Body of pancreas (tissue), 4 donors: Measurements from ENCODE around the gene C11orf54. TPM values are rescaled to one million over a fixed set of nuclear protein-coding genes. Genes with fewer than 3 reads are reported as not detected.
"Not testable (repeated sequence)": the region's sequence is repeated elsewhere in the genome, so short reads cannot be mapped to it uniquely, and the experiment has no call there.

Experiments used
- ATAC-seq: fragments of 150-250 bp; one replicate; pipeline ENCODE4 v1.9.1; 2016
- DNase-seq, 4 donors: peaks; one replicate each; pipeline ENCODE4 v3.0.0-alpha.2; 2019
- H3K27ac ChIP-seq, 4 donors: fragments of 200-600 bp; sonication (generic); 1 replicate in 3 of 4; 2 replicates in 1 of 4; pipeline versions ENCODE4 v1.5.1 to v1.6.1; 2016 to 2019; ENCODE audit warnings: mild to moderate bottlenecking in 1 of 4, mixed read lengths in 1 of 4, moderate library complexity in 1 of 4
- H3K27me3 ChIP-seq, 2 donors: fragments of 200-600 bp; sonication (generic); one replicate each; pipeline ENCODE4 v1.6.0; 2016; ENCODE audit warnings: mild to moderate bottlenecking in 1 of 2
- H3K36me3 ChIP-seq, 2 donors: fragments of 200-600 bp; sonication (generic); replicated peaks in 1 of 2; 2 replicates each; pipeline ENCODE4 v1.5.1; 2016; ENCODE audit warnings: low read depth in 2 of 2; ENCODE audit not compliant: insufficient read depth in 1 of 2
- H3K4me1 ChIP-seq: fragments of 200-600 bp; sonication (generic); one replicate; pipeline ENCODE4 v1.6.0; 2016
- H3K4me3 ChIP-seq, 2 donors: fragments of 200-600 bp; sonication (generic); 1 replicate in 1 of 2; 2 replicates in 1 of 2; pipeline ENCODE4 v1.5.1; 2016 to 2019
- H3K9me3 ChIP-seq, 3 donors: fragments of 200-600 bp; sonication (generic); 1 replicate in 2 of 3; 2 replicates in 1 of 3; pipeline ENCODE4 v1.5.1; 2016
- CTCF ChIP-seq, 7 experiments: fragments of 450-650 bp in 4 of 7; fragments of 200-600 bp in 3 of 7; sonication (generic) in 3 of 7; IDR thresholded peaks; one replicate each; pipeline ENCODE4 v1.5.1; 2016 to 2019; ENCODE audit warnings: antibody characterized with exemption in 7 of 7
- POLR2A ChIP-seq, 3 donors: fragments of 450-650 bp; IDR thresholded peaks; one replicate each; pipeline ENCODE4 v1.6.1; 2016; ENCODE audit warnings: antibody characterized with exemption in 3 of 3, mild to moderate bottlenecking in 2 of 3
- WGBS, 2 donors: methylation state at CpG; one replicate each; pipeline ENCODE4 v1.1.5; 2017; 5-methylcytosine and 5-hydroxymethylcytosine counted together
- intact Hi-C: fragments of 100-400 bp; cut with DNase I; formaldehyde crosslinking; loops from one replicate; pipeline ENCODE4 v1.15.1; 2023
- total RNA-seq, 2 donors: library from RNA; depleted of rRNA; stranded (reverse); fragments of >200 nt; gene quantifications; one replicate each; pipeline ENCODE4 v1.1.0, GENCODE V29; 2016

C11orf54 gene
- total RNA-seq, 2 donors from 2014 or later = 29.0 to 45.7 TPM

- ATAC-seq (no peak), DNase-seq (no peak)
- peaks cover 18 to 40% of the 10 kb centered on the region in 2 donors for H3K36me3 ChIP-seq
- H3K27me3 ChIP-seq = no peaks in the 10 kb centered on the region
- no peaks in the 10 kb centered on the region for H3K4me1 ChIP-seq
- no peak overlapping the region for H3K4me3 ChIP-seq
- intact Hi-C loops = no loop called here
- WGBS, 2 donors = 68 to 70% methylated on average over 3 of the region's 3 CpGs
- no peak overlapping the region for H3K27ac ChIP-seq
- no peaks in the 10 kb centered on the region for H3K9me3 ChIP-seq
- TF ChIP-seq POLR2A (IDR thresholded peaks at IDR 0.05) (no peak), CTCF (IDR thresholded peaks at IDR 0.05) (no peak)
Observed at GRCh38 chr11:93756748-93757147, 15.3 kb downstream of the C11orf54 start.

DNA sequence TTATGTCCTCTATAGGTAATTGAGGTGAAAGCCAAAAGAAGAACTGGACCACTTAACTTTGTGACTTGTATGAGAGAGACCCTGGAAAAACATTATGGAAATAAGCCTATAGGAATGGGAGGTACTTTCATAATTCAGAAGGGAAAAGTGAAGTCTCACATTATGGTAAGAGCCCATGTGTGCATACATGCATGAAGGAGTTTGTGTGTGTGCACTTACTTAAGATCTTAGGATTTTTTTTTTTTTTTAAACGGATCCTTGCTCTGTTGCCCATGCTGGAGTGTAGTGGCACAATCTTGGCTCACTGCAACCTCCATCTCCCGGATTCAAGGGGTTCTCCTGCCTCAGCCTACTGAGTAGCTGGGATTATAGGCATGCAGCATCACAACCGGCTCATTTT lies 15.8 kb downstream of the C11orf54 start:
- DNase-seq = no peak
- Histone ChIP-seq H3K9me3 (no peaks in the 10 kb centered on the region), H3K4me1 (no peaks in the 10 kb centered on the region), H3K27me3 (no peaks in the 10 kb centered on the region), H3K27ac (no peak overlapping the region), H3K36me3 (peaks cover 18 to 40% of the 10 kb centered on the region in 2 donors), H3K4me3 (no peak overlapping the region)
- TF ChIP-seq POLR2A (IDR thresholded peaks at IDR 0.05) (no peak), CTCF (IDR thresholded peaks at IDR 0.05) (no peak)
- intact Hi-C loops = no loop called here
- ATAC-seq = no peak
- WGBS, 2 donors = 85 to 90% methylated on average over 3 of the region's 3 CpGs

DNA sequence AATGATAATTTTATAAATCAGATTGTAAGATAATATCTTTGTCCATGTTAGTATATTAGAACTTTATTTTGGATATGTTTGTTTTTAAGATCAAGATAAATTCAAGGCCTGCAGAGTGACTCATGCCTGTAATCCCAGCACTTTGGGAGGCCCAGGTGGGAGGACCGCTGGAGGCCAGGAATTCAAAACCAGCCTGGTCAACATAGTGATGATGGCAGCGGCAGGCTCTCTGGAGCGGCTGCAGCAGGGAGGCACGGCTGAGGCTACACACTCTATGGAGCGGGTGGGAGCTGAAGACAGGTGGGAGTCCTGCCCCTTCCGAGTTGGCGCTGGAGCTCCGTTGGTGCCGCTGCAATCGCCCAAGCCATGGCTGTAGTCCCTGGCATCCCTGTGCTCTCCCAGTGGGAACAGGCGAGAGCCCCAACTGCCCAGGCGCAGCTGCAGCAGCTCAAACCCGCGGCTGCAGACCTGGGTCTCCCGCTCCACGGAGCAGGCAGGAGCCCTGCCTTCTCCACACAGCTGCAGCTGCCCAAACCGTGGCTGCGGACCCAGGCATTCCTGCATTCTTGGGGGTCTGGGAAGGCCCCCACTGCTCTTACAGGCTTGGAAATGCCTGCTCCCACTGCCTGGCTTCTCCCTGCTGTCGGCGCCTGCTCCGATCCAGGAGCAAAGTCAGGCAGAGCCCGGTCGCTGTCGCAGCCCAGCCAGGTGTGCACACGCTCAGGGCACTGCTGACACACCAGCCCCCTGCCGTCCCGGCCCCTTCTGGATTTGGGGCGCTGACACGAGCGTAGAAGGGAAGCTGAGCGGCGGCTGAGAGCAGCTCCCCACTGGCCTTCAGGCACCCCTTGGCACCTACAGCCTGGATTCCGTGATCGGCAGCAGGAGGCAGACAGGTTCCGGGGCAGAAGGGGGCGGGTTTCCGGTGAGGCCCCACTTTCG lies 16.7 kb downstream of the C11orf54 start:
- 96% methylated on average over 24 to 36 of the region's 38 CpGs for WGBS, 2 donors
- Histone ChIP-seq H3K27ac (no peak overlapping the region), H3K27me3 (no peaks in the 10 kb centered on the region), H3K36me3 (peaks cover 18 to 42% of the 10 kb centered on the region in 2 donors), H3K4me3 (no peak overlapping the region), H3K4me1 (no peaks in the 10 kb centered on the region), H3K9me3 (no peaks in the 10 kb centered on the region)
- TF ChIP-seq POLR2A (IDR thresholded peaks at IDR 0.05) (no peak), CTCF (IDR thresholded peaks at IDR 0.05) (no peak)
- DNase-seq (no peak), ATAC-seq (no peak)
- intact Hi-C loops = no loop called here

GRCh38 chr11:93759123-93759522 lies 17.7 kb downstream of the C11orf54 start:
- intact Hi-C loops, H3K4me1 ChIP-seq, DNase-seq, H3K9me3 ChIP-seq, H3K27ac ChIP-seq, H3K4me3 ChIP-seq, H3K27me3 ChIP-seq, ATAC-seq: not testable (repeated sequence)
- 87 to 95% methylated on average over 4 of the region's 4 CpGs for WGBS, 2 donors
- H3K36me3 ChIP-seq = peaks cover 18 to 42% of the 10 kb centered on the region in 2 donors

DNA sequence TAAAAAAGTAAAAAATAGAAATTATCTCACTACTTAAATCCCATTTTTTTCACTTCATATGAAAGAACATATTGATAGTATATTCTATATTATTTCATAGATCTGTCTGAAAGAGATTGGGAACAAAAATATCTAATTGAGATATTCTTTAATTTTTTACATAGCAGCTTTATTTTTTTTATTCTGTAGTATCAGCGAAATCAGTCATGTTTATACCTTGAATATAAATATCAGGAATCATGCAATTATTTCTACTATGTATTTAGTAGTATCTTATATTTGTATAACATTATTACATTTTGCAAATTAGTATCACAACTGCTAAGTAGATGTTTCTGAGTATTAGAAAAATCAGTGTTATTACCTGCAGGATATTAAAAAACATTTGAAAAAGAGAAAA lies 20.4 kb downstream of the C11orf54 start:
- no peak overlapping the region for H3K27ac ChIP-seq
- H3K9me3 ChIP-seq = no peaks in the 10 kb centered on the region
- DNase-seq (no peak), ATAC-seq (no peak)
- WGBS, 2 donors = 95 to 97% methylated on average over 1 of the region's 1 CpG
- TF ChIP-seq POLR2A (IDR thresholded peaks at IDR 0.05) = no peak
- TF ChIP-seq CTCF (IDR thresholded peaks at IDR 0.05) = no peak
- H3K4me3 ChIP-seq = no peak overlapping the region
- intact Hi-C loops = no loop called here
- H3K4me1 ChIP-seq = no peaks in the 10 kb centered on the region
- no peaks in the 10 kb centered on the region for H3K27me3 ChIP-seq
- peaks cover 15 to 32% of the 10 kb centered on the region in 2 donors for H3K36me3 ChIP-seq
